ENCODE data around the gene GGPS1. TPM values are rescaled to one million over a fixed set of nuclear protein-coding genes. Genes with fewer than 3 reads are reported as not detected.
A peak's percentile ranks its signal among the peaks of the same experiment; 100 is the strongest.

The GGPS1 gene
- total and polyA plus RNA-seq, 2 of the 8 experiments (the other 6 are each of a cell fraction or from before 2014, with no cell fraction given): 20.9 to 43.6 TPM

GRCh38 chr1:235328271-235329138, at the start of gene GGPS1 (continued):
- TF ChIP-seq CHD7 (IDR thresholded peaks at IDR 0.05; ENCODE audit: insufficient replicate concordance, low read length) (no peak), BACH1 (IDR thresholded peaks at IDR 0.05; ENCODE audit: low read length) (no peak; the same call in 1 of the 2 replicates), KDM5A (IDR thresholded peaks at IDR 0.05; ENCODE audit: low read length) (no peak), SIN3A (conservative IDR thresholded peaks at IDR 0.05 in 1 of 2, IDR thresholded peaks at IDR 0.05 in 1 of 2; ENCODE audit: low read depth in 1 of 2, low read length in 2 of 2) (peak; percentile 20 to 55; a peak in 1 of 4 replicates), ASH2L (IDR thresholded peaks at IDR 0.05; ENCODE audit: low read length) (peak; percentile 76), CBX5 (IDR thresholded peaks at IDR 0.05; ENCODE audit: low read depth, low read length) (no peak), MAFK (IDR thresholded peaks at IDR 0.05; ENCODE audit: low read depth, low read length) (no peak), TAF7 (optimal IDR thresholded peaks at IDR 0.05; ENCODE audit: borderline replicate concordance, low read depth, low read length) (peak; percentile 62), JUN (IDR thresholded peaks at IDR 0.05; ENCODE audit: low read depth, low read length) (no peak), SP1 (IDR thresholded peaks at IDR 0.05; ENCODE audit: low read depth, low read length) (peak; percentile 93)

Measured in H1 (cell line).